ENCODE measurements around the gene PTPN14.

Gene PTPN14

DNA sequence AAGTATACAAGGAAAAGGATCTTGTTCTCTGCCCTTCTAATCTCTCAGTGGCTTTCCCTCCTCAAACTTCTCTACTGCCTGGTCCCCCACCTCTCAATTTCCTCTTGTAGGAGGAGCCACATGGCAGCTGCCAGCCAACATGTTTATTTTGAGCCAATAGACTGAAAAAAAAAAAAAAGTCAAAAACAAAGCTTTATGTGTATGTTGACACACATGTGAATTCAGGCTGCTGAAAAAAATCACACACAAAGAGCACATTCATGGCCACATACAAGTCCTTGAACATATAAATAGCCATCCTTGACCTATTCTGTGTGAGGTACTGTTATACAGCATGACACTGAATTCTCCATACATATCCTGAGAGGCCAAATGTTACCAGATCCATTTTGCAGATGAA lies 3.7 kb downstream of the PTPN14 start:
- TF ChIP-seq, protein P1, sequence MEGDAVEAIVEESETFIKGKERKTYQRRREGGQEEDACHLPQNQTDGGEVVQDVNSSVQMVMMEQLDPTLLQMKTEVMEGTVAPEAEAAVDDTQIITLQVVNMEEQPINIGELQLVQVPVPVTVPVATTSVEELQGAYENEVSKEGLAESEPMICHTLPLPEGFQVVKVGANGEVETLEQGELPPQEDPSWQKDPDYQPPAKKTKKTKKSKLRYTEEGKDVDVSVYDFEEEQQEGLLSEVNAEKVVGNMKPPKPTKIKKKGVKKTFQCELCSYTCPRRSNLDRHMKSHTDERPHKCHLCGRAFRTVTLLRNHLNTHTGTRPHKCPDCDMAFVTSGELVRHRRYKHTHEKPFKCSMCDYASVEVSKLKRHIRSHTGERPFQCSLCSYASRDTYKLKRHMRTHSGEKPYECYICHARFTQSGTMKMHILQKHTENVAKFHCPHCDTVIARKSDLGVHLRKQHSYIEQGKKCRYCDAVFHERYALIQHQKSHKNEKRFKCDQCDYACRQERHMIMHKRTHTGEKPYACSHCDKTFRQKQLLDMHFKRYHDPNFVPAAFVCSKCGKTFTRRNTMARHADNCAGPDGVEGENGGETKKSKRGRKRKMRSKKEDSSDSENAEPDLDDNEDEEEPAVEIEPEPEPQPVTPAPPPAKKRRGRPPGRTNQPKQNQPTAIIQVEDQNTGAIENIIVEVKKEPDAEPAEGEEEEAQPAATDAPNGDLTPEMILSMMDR (IDR thresholded peaks at IDR 0.05; ENCODE audit: low read depth, low read length), result no peak
- TF ChIP-seq EZH2phosphoT487 (IDR thresholded peaks at IDR 0.05; ENCODE audit: low read depth), result no peak
- H3K79me2 ChIP-seq (ENCODE audit: low read length), result no peaks in the 10 kb centered on the region
- H3K4me2 ChIP-seq (ENCODE audit: low read length), result no peak overlapping the region
- peaks cover 14% of the 10 kb centered on the region; the same call in 1 of the 2 replicates for H3K27me3 ChIP-seq (ENCODE audit: low read depth, low read length)
- H2AFZ ChIP-seq (ENCODE audit: low read depth, low read length), result no peak overlapping the region
- H3K4me1 ChIP-seq (ENCODE audit: low read length), result no peaks in the 10 kb centered on the region
- no peaks in the 10 kb centered on the region for H3K36me3 ChIP-seq (replicated peaks; ENCODE audit: low read depth, low read length)
- H4K20me1 ChIP-seq (ENCODE audit: insufficient read depth, low read length), result no peaks in the 10 kb centered on the region
- H3K27ac ChIP-seq (ENCODE audit: low read length), result no peak overlapping the region
- H3K9ac ChIP-seq (ENCODE audit: low read length), result no peak overlapping the region
- no peaks in the 10 kb centered on the region for H3K9me3 ChIP-seq (ENCODE audit: insufficient read depth, low read length)
- H3K4me3 ChIP-seq (ENCODE audit: low read length), result no peak overlapping the region

- H3K4me1 ChIP-seq (ENCODE audit: low read length), result no peaks in the 10 kb centered on the region
- H3K9me3 ChIP-seq (ENCODE audit: insufficient read depth, low read length), result no peaks in the 10 kb centered on the region
- H3K79me2 ChIP-seq (ENCODE audit: low read length), result no peaks in the 10 kb centered on the region
- H3K9ac ChIP-seq (ENCODE audit: low read length), result no peak overlapping the region
- H2AFZ ChIP-seq (ENCODE audit: low read depth, low read length), result no peak overlapping the region
- H3K27me3 ChIP-seq (ENCODE audit: low read depth, low read length), result peaks cover 14% of the 10 kb centered on the region; the same call in 1 of the 2 replicates
- H4K20me1 ChIP-seq (ENCODE audit: insufficient read depth, low read length), result no peaks in the 10 kb centered on the region
- H3K27ac ChIP-seq (ENCODE audit: low read length), result no peak overlapping the region
- H3K36me3 ChIP-seq (replicated peaks; ENCODE audit: low read depth, low read length), result no peaks in the 10 kb centered on the region
- no peak for TF ChIP-seq EZH2phosphoT487 (IDR thresholded peaks at IDR 0.05; ENCODE audit: low read depth)
- TF ChIP-seq, protein P1 (IDR thresholded peaks at IDR 0.05; ENCODE audit: low read depth, low read length), result no peak
- H3K4me2 ChIP-seq (ENCODE audit: low read length), result no peak overlapping the region
- H3K4me3 ChIP-seq (ENCODE audit: low read length), result no peak overlapping the region
Observed at GRCh38 chr1:214546886-214547641, 4.3 kb downstream of the PTPN14 start.

GRCh38 chr1:214546084-214546483 lies 5.3 kb downstream of the PTPN14 start:
- H4K20me1 ChIP-seq (ENCODE audit: insufficient read depth, low read length), result no peaks in the 10 kb centered on the region
- no peak for TF ChIP-seq EZH2phosphoT487 (IDR thresholded peaks at IDR 0.05; ENCODE audit: low read depth)
- TF ChIP-seq, protein P1 (IDR thresholded peaks at IDR 0.05; ENCODE audit: low read depth, low read length), result no peak
- H3K4me1 ChIP-seq (ENCODE audit: low read length), result no peaks in the 10 kb centered on the region
- H3K27me3 ChIP-seq (ENCODE audit: low read depth, low read length), result peaks cover 14% of the 10 kb centered on the region; the same call in 1 of the 2 replicates
- H3K36me3 ChIP-seq (replicated peaks; ENCODE audit: low read depth, low read length), result no peaks in the 10 kb centered on the region
- no peak overlapping the region for H3K9ac ChIP-seq (ENCODE audit: low read length)
- no peak overlapping the region for H3K4me3 ChIP-seq (ENCODE audit: low read length)
- no peak overlapping the region for H3K4me2 ChIP-seq (ENCODE audit: low read length)
- no peaks in the 10 kb centered on the region for H3K79me2 ChIP-seq (ENCODE audit: low read length)
- no peak overlapping the region for H2AFZ ChIP-seq (ENCODE audit: low read depth, low read length)
- H3K9me3 ChIP-seq (ENCODE audit: insufficient read depth, low read length), result no peaks in the 10 kb centered on the region
- H3K27ac ChIP-seq (ENCODE audit: low read length), result no peak overlapping the region

GRCh38 chr1:214545293-214545692 lies 6.1 kb downstream of the PTPN14 start:
- H3K36me3 ChIP-seq (replicated peaks; ENCODE audit: low read depth, low read length), result no peaks in the 10 kb centered on the region
- H3K27ac ChIP-seq (ENCODE audit: low read length), result no peak overlapping the region
- H3K4me3 ChIP-seq (ENCODE audit: low read length), result no peak overlapping the region
- H3K27me3 ChIP-seq (ENCODE audit: low read depth, low read length), result peaks cover 17% of the 10 kb centered on the region
- no peaks in the 10 kb centered on the region for H3K4me1 ChIP-seq (ENCODE audit: low read length)
- TF ChIP-seq, protein P1 (IDR thresholded peaks at IDR 0.05; ENCODE audit: low read depth, low read length), result no peak
- no peak for TF ChIP-seq EZH2phosphoT487 (IDR thresholded peaks at IDR 0.05; ENCODE audit: low read depth)
- no peak overlapping the region for H2AFZ ChIP-seq (ENCODE audit: low read depth, low read length)
- no peak overlapping the region for H3K4me2 ChIP-seq (ENCODE audit: low read length)
- no peaks in the 10 kb centered on the region for H4K20me1 ChIP-seq (ENCODE audit: insufficient read depth, low read length)
- no peaks in the 10 kb centered on the region for H3K9me3 ChIP-seq (ENCODE audit: insufficient read depth, low read length)
- no peaks in the 10 kb centered on the region for H3K79me2 ChIP-seq (ENCODE audit: low read length)
- no peak overlapping the region for H3K9ac ChIP-seq (ENCODE audit: low read length)
